Fibroblast of lung (primary cell): ENCODE measurements around the gene DNMT3A.

ENCODE experiments used
- EZH2 ChIP-seq: IDR thresholded peaks from 2 replicates; pipeline ENCODE4 v1.5.1; 2012; ENCODE audit warnings: low read length, control low read depth, mild to moderate bottlenecking; ENCODE audit errors: missing control alignments
- TF ChIP-seq, protein P1 (sequence below), 2 donors: IDR thresholded peaks in 1 of 2; conservative IDR thresholded peaks in 1 of 2; 1 replicate in 1 of 2; 2 replicates in 1 of 2; pipeline ENCODE4 v1.5.1; 2011 to 2012; ENCODE audit warnings: low read length in 2 of 2, control low read depth in 1 of 2, inconsistent platforms in 1 of 2, low read depth in 1 of 2, mild to moderate bottlenecking in 1 of 2

DNA sequence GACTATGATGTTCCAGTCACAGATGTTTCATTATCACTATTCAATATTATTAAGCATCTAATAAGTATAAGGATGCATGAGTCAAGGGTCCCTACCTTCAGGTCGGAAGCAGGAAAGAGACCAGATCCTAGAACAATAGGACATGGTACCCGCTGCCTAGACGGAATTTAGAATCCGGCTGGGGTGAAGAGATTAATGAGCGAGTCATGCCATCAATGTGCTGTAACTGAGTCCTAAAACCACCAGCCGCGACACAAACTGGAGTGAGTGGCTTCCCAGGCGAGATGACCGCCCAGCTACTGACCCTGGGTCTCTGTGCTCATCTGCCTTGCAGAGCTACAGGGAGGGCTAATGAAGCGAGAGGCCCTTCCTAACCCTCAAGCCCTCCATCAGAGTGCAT, 73.6 kb downstream of the DNMT3A start:
- TF ChIP-seq, protein P1, sequence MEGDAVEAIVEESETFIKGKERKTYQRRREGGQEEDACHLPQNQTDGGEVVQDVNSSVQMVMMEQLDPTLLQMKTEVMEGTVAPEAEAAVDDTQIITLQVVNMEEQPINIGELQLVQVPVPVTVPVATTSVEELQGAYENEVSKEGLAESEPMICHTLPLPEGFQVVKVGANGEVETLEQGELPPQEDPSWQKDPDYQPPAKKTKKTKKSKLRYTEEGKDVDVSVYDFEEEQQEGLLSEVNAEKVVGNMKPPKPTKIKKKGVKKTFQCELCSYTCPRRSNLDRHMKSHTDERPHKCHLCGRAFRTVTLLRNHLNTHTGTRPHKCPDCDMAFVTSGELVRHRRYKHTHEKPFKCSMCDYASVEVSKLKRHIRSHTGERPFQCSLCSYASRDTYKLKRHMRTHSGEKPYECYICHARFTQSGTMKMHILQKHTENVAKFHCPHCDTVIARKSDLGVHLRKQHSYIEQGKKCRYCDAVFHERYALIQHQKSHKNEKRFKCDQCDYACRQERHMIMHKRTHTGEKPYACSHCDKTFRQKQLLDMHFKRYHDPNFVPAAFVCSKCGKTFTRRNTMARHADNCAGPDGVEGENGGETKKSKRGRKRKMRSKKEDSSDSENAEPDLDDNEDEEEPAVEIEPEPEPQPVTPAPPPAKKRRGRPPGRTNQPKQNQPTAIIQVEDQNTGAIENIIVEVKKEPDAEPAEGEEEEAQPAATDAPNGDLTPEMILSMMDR (conservative IDR thresholded peaks at IDR 0.05 in 1 of 2, IDR thresholded peaks at IDR 0.05 in 1 of 2; ENCODE audit: low read depth in 1 of 2, low read length in 2 of 2) = no peak
- no peak for TF ChIP-seq EZH2
